Large intestine (tissue), 3 donors: Measurements from ENCODE around the gene ANXA4. TPM values are rescaled to one million over a fixed set of nuclear protein-coding genes. Genes with fewer than 3 reads are reported as not detected.
"Not testable (repeated sequence)": the region's sequence is repeated elsewhere in the genome, so short reads cannot be mapped to it uniquely, and the experiment has no call there.

ENCODE experiments used
- DNase-seq, 2 donors: peaks; one replicate each; pipeline versions ENCODE4 v3.0.0 to v3.0.0-alpha.2; 2013
- H3K27ac ChIP-seq: one replicate; pipeline ENCODE4 v1.5.1; 2013; ENCODE audit warnings: low read length
- H3K27me3 ChIP-seq: 2 replicates; pipeline ENCODE4 v1.6.1; 2013; ENCODE audit warnings: low read length; ENCODE audit not compliant: control insufficient read depth, insufficient read depth
- H3K36me3 ChIP-seq: 2 replicates; pipeline ENCODE4 v1.6.1; 2013; ENCODE audit warnings: low read length; ENCODE audit not compliant: control insufficient read depth, insufficient read depth
- H3K4me1 ChIP-seq: one replicate; pipeline ENCODE4 v1.6.1; 2013; ENCODE audit warnings: low read length; ENCODE audit not compliant: control insufficient read depth, insufficient read depth
- H3K4me3 ChIP-seq: one replicate; pipeline ENCODE4 v1.5.1; 2013; ENCODE audit warnings: low read length
- H3K9me3 ChIP-seq: one replicate; pipeline ENCODE4 v1.6.1; 2013; ENCODE audit warnings: mild to moderate bottlenecking, low read depth, low read length, moderate library complexity; ENCODE audit not compliant: control insufficient read depth
- WGBS: methylation state at CpG from one replicate; pipeline ENCODE4 v1.1.5; 2013; ENCODE audit warnings: low lambda C conversion rate; ENCODE audit not compliant: insufficient coverage; 5-methylcytosine and 5-hydroxymethylcytosine counted together
- polyA plus RNA-seq: library from polyadenylated mRNA; unstranded; fragments of 120-200 nt; gene quantifications from one replicate; pipeline ENCODE4 v1.2.1, GENCODE V29; 2013

The ANXA4 gene
- polyA plus RNA-seq, 1 donor: 540 TPM

DNA sequence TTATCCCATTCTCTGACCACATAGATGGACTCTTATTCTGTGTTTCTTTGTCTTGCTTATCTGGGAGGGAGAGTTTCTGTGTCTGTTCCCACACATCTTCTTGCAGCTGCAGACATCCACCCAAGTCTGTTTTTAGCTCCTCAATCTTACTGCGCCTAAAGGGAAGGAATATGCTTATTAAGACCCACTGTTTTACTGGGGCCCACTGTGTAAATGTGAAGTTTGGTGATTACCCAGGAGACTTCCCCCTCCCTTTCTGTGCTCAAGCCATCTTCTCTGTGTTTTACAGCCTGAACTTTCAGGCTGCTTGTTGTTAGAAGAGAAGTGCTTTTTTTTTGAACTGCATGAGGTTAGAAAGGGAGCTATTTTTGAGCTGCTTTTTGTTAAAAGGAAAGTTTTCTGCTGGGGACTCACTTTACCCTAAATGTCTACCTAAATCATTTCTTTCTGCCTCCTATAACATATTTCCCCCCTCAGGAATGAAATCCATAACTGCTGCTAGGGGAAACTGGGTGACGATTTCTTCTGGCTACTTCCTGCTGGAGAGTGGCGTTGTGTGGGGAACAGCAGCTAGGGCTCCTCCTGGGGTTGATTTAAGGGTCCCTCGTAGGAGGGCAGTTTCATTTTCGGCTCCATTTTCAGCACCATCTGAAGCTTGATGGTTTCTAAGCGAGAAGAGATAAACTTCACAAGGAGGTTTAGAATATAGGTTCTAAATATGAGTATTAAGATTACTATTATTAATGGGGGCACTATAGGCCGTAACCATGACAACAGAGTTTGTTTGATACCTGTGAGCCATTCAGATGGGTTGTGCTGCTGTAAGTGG lies 48.1 kb downstream of the ANXA4 start:
- Histone ChIP-seq H3K27me3 (no peaks in the 10 kb centered on the region), H3K4me1 (peaks cover 37% of the 10 kb centered on the region), H3K36me3 (peaks cover 48% of the 10 kb centered on the region), H3K27ac (peak overlapping the region; percentile 74), H3K4me3 (no peak overlapping the region), H3K9me3 (no peaks in the 10 kb centered on the region)
- DNase-seq: peak in 1 of 2 donors; percentile 44
- 40% methylated on average over 2 of the region's 7 CpGs for WGBS

DNA sequence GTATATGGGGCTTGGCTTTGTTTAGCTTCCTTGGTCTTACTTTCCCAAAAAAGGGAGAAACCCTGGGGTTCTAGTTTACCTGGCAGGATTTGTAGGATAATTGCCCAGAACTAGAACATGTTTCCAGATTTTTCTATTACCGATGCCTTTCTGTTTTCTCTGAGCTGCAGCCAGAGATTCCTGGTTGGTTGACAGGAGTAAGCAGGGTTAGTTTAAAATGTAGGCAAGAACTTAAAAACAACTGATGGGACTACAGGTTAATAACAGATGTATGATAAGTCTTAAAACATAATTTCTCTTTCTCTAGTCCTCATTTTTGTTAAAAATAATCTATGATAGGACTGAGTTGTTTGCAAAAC lies 48.6 kb downstream of the ANXA4 start:
- Histone ChIP-seq H3K36me3 (peaks cover 48% of the 10 kb centered on the region), H3K4me3 (no peak overlapping the region), H3K9me3 (no peaks in the 10 kb centered on the region), H3K27me3 (no peaks in the 10 kb centered on the region), H3K4me1 (peaks cover 43% of the 10 kb centered on the region), H3K27ac (peak overlapping the region; percentile 74)
- no peak for DNase-seq
- 67% methylated on average over 1 of the region's 1 CpG for WGBS

DNA sequence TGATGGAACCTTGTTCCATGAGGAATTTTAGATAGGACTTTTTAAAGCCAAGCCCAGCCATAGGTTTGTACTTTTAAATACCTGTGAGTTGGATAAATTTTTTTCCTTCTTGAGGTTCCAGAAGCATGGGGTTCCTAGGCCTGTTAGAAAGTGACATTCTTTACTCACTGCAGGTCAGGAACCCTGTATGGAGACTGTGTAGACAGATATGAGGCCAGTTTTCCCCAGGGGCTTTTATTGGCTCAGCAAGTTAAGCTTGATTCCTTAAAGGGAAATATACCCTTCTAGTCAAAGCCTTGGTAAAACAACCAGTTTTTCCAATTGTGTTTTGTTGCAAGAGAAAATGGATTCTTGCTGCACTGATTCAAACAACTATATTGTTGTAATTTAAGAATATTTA lies 49.1 kb downstream of the ANXA4 start:
- no peaks in the 10 kb centered on the region for H3K27me3 ChIP-seq
- no peak overlapping the region for H3K4me3 ChIP-seq
- DNase-seq: no peak
- peak overlapping the region; percentile 74 for H3K27ac ChIP-seq
- peaks cover 47% of the 10 kb centered on the region for H3K4me1 ChIP-seq
- no peaks in the 10 kb centered on the region for H3K9me3 ChIP-seq
- peaks cover 48% of the 10 kb centered on the region for H3K36me3 ChIP-seq

DNA sequence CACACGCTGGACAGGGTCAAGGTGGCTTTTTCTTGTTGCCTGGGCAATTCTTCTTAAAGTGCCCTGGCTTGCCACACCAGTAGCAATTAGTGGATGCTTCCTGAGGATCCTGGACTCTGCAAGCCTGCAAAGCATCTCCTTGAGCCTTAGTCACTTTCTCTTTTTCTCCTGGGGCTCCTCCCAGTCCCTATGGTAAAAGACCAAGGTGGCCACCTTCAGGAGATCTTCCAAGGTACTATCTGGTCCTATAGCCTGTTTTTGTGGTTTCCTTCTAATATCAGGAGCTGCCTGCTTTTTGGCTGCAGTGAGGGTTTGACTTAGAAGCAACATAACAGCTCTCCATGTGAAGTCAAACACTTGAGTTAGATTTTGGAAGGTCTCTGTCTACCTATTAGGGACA lies 54.2 kb downstream of the ANXA4 start:
- peak overlapping the region; percentile 93 for H3K27ac ChIP-seq
- H3K4me3 ChIP-seq: no peak overlapping the region
- peak in 1 of 2 donors; percentile 50 for DNase-seq
- no peaks in the 10 kb centered on the region for H3K27me3 ChIP-seq
- no peaks in the 10 kb centered on the region for H3K9me3 ChIP-seq
- WGBS: no CpG with 5 or more reads among the region's 1 CpG
- H3K36me3 ChIP-seq: peaks cover 37% of the 10 kb centered on the region
- peaks cover 70% of the 10 kb centered on the region for H3K4me1 ChIP-seq

DNA sequence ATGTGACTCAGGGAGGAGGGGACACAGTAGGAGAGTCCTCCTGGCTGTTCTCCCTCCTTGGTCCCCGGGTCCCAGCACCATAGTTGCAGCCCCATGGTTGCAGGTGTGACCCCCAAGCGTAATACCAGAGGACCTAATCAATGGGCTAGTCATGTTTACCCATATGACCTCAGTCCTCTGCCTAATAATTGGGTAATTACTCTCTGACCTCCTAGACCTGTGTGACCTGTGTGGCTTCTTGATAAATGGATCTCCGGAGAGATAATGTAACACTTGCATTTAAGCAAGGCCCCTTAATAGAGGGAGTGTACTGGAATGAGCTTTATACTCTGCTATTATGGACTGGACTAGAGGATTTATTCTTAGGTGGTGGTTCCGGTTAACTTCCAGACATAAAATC lies 55.3 kb downstream of the ANXA4 start:
- no peaks in the 10 kb centered on the region for H3K27me3 ChIP-seq
- peak in 1 of 2 donors; percentile 41 for DNase-seq
- H3K4me3 ChIP-seq: no peak overlapping the region
- peaks cover 74% of the 10 kb centered on the region for H3K4me1 ChIP-seq
- peaks cover 43% of the 10 kb centered on the region for H3K36me3 ChIP-seq
- no CpG with 5 or more reads among the region's 4 CpGs for WGBS
- H3K27ac ChIP-seq: peak overlapping the region; percentile 93
- H3K9me3 ChIP-seq: no peaks in the 10 kb centered on the region

DNA sequence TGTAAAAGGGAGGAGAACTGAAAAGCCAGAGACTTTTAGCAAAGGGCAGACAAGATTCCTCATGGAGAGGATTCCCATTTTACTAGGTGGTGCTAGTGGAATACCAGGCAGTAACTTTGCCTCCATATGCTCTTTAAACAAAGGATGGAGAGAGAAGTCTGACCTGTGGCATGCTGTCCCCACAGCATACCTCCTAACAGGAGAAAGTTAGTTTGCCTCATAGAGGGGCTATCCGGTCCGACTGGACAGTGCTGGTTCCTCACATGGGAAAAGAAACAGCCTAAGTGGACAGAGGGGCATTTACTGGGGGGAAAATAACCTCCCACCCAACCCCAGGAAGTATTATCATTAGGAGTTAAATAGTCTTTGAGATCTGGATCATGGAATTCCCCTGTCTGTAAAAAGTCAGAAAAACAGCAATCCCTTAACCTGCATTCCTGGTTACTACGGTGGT lies 55.9 kb downstream of the ANXA4 start:
- Histone ChIP-seq H3K4me3 (peak overlapping the region; percentile 9), H3K27ac (peak overlapping the region; percentile 93), H3K4me1 (peaks cover 74% of the 10 kb centered on the region), H3K36me3 (peaks cover 44% of the 10 kb centered on the region), H3K27me3 (no peaks in the 10 kb centered on the region), H3K9me3 (no peaks in the 10 kb centered on the region)
- DNase-seq: no peak
- no CpG with 5 or more reads among the region's 3 CpGs for WGBS

DNA sequence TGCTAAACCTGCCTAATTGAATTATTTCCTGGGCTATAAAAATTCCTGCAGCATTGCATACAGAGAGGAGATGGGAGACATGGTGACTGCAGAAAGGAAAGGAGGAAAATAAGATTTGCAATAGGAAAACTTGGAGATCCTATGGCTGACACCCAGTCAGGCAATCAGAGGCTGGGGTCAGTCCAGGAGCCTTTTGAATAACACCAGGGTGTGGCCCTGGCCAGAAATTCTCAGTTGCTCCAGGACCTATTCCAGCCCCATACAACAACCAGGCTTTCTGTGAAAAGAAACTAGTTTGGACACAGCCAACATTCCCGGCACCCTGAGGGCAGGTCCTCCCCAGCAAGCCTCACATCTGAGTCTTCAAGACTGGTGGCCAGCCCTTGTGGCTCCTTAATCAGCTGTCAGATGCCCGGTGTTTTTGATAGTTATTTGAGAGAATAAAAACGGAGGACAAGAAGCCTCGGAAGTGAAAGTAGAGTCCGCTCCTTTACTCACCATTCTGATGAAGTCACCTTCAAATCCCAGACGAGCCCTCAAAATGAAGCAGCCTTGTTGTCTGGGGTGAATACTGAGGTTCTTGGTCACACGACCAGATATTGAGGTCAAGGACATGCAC lies 56.5 kb downstream of the ANXA4 start:
- Histone ChIP-seq H3K9me3 (no peaks in the 10 kb centered on the region), H3K4me3 (peak overlapping the region; percentile 10), H3K27ac (peak overlapping the region; percentile 93), H3K4me1 (peaks cover 74% of the 10 kb centered on the region), H3K36me3 (peaks cover 42% of the 10 kb centered on the region), H3K27me3 (no peaks in the 10 kb centered on the region)
- WGBS: no CpG with 5 or more reads among the region's 7 CpGs
- DNase-seq: peak; percentile 42 to 63

DNA sequence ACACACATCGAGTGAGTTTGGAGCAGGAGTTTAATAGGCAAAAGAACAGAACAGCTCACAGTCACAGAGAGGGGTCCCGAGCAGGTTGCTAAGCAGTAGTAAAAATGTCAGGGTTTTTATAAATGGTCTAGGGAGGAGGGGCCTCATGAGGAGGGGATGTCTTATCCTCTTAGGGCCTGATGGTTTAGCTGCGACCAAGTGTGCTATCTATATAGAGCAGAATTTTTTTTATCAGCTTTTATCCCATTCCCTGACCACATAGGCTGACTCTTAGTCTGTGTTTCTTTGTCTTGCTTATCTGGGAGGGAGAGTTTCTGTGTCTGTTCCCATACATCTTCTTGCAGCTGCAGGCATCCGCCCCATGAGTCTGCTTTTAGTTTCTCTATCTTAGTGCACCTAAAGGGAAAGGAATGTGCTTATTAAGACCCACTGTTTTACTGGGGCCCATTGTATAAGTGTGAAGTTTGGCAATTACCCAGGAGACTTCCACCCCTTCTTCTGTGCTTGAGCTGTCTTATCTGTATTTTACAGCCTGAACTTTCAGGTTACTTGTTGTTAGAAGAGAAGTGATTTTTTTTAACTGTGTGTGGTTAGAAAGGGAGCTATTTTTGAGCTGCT lies 57.1 kb downstream of the ANXA4 start:
- Histone ChIP-seq H3K36me3 (peaks cover 41% of the 10 kb centered on the region), H3K4me3 (peak overlapping the region; percentile 10), H3K27me3 (no peaks in the 10 kb centered on the region), H3K4me1 (peaks cover 72% of the 10 kb centered on the region), H3K9me3 (no peaks in the 10 kb centered on the region), H3K27ac (peak overlapping the region; percentile 93)
- peak; percentile 90 to 94 for DNase-seq
- WGBS: 25% methylated on average over 2 of the region's 4 CpGs

DNA sequence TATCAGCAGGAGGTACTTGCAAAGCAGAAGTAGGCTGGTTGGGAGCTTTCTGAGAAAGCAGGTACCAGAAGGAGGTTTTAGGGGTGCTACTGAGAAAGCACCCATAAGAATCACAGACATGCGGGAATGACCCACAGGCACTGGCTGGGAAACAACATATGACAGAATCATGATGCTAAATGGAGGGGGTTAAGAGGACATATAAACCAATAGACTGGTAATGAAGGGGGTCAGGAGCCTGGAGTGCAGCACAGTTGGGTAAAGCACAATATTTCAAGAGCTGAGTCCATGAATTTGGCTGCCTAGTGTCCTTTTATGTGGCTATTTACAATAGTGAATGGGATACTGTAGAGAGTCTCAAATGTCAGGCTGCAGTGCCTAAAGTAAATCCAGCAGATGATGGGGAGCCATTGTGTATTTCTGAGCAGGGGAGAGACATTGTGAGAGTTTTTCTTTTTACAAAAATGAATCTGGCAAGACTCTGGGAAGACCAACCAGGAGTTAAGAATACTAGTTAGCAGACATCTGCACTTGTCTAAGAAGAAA lies 59.9 kb downstream of the ANXA4 start:
- DNase-seq: no peak
- no peak overlapping the region for H3K4me3 ChIP-seq
- H3K27me3 ChIP-seq: no peaks in the 10 kb centered on the region
- no peaks in the 10 kb centered on the region for H3K9me3 ChIP-seq
- no peak overlapping the region for H3K27ac ChIP-seq
- 60% methylated on average over 1 of the region's 1 CpG for WGBS
- peaks cover 39% of the 10 kb centered on the region for H3K36me3 ChIP-seq
- peaks cover 47% of the 10 kb centered on the region for H3K4me1 ChIP-seq

DNA sequence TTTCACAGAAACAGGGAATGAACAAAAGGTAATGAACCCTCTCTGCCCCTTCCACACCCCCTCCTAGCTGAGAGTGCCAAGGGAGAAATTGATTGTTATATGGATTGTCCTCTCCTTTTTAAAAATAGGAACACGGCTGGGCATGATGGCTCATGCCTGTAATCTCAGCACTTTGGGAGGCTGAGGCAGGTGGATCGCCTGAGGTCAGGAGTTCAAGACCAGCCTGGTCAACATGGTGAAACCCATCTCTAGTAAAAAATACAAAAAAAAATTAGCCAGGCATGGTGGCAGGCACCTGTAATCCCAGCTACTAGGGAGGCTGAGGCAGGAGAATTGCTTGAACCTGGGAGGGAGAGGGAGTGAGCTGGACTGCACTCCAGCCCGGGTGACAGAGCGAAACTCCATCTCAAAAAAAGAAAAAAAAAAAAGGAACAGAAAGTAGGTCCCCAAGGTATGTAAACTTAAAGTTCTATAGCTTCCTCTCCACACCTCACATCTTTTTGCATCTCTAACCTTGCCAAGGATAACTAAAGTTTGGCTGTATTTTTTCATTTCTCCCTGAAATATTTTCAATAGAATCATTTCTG lies 60.9 kb downstream of the ANXA4 start:
- not testable (repeated sequence) for H3K27ac ChIP-seq, H3K4me3 ChIP-seq, DNase-seq, H3K9me3 ChIP-seq, H3K27me3 ChIP-seq
- peaks cover 49% of the 10 kb centered on the region for H3K36me3 ChIP-seq
- no CpG with 5 or more reads among the region's 4 CpGs for WGBS
- peaks cover 37% of the 10 kb centered on the region for H3K4me1 ChIP-seq
